ENCODE data around the gene MRPL18. TPM values are rescaled to one million over a fixed set of nuclear protein-coding genes. Genes with fewer than 3 reads are reported as not detected.

The MRPL18 gene
- total RNA-seq, 2 experiments from 2014 or later, result 81.8 to 83.5 TPM

DNA sequence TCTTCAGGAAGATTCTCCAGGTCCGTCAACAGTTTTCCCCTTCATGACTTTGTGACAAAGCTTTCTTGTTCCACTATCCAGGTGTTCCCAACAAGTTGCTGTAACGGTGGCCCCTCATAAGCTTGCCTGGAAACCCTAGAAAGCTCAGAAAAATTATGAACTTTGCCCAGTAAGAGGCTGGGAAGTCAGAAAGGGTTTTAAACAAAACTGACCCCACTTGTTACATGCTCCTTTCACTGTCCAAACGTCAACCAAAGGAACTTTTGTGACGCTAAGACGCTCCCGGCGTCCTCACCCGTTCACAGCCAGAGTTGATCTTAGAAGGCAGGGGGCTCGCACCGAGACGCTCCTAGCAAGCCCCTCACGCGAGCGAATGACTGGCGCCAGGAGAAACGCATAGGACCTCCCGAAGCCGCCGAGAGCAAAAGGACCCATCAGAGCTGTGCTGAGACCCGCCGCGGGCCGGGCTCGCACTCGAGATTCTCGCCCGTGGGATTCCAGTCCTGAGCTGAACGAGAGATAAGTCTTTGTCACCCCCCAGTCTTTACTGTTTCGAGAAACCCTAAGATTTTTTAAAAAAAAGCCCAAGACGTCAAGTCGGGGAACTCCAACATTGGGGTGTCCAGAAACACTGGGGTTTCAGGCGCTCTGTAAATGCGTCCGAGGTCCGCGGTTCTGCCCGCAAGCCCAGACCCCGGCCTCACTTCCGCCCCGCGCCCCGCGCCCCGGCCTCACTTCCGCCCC lies 29.0 kb upstream of the MRPL18 start:
- H3K9me3 Mint-ChIP-seq, result no peaks in the 10 kb centered on the region
- peaks cover 35% of the 10 kb centered on the region for H3K36me3 Mint-ChIP-seq (ENCODE audit: low read depth)
- H3K4me1 Mint-ChIP-seq (ENCODE audit: low read depth), result peaks cover 24% of the 10 kb centered on the region
- H3K27ac Mint-ChIP-seq, result peak overlapping the region; percentile 98
- intact Hi-C loops (cut with micrococcal nuclease), result loop anchor here (5.0 kb wide), 2 partner anchors 34 to 69 kb away; partner anchors contain the start of genes SOD2 and WTAP
- H3K27me3 Mint-ChIP-seq, result no peaks in the 10 kb centered on the region
- TF ChIP-seq, protein P1, sequence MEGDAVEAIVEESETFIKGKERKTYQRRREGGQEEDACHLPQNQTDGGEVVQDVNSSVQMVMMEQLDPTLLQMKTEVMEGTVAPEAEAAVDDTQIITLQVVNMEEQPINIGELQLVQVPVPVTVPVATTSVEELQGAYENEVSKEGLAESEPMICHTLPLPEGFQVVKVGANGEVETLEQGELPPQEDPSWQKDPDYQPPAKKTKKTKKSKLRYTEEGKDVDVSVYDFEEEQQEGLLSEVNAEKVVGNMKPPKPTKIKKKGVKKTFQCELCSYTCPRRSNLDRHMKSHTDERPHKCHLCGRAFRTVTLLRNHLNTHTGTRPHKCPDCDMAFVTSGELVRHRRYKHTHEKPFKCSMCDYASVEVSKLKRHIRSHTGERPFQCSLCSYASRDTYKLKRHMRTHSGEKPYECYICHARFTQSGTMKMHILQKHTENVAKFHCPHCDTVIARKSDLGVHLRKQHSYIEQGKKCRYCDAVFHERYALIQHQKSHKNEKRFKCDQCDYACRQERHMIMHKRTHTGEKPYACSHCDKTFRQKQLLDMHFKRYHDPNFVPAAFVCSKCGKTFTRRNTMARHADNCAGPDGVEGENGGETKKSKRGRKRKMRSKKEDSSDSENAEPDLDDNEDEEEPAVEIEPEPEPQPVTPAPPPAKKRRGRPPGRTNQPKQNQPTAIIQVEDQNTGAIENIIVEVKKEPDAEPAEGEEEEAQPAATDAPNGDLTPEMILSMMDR (IDR thresholded peaks at IDR 0.05), result no peak
- POLR2A ChIA-PET, result interaction anchor here (1.0 to 4.2 kb wide), 13 partner anchors 9 to 78 kb away, joined by 3 to 20 read pairs (median 5); partner anchors contain the start of genes SOD2 and WTAP
- H3K4me3 Mint-ChIP-seq, result peak overlapping the region; percentile 97
- ATAC-seq, result no peak
- CTCF ChIA-PET, result interaction anchor here (1.1 to 2.2 kb wide), 4 partner anchors 10 to 70 kb away, joined by 4 to 5 read pairs (median 4); no protein-coding TSS in a partner anchor
- peak; percentile 40 for DNase-seq

DNA sequence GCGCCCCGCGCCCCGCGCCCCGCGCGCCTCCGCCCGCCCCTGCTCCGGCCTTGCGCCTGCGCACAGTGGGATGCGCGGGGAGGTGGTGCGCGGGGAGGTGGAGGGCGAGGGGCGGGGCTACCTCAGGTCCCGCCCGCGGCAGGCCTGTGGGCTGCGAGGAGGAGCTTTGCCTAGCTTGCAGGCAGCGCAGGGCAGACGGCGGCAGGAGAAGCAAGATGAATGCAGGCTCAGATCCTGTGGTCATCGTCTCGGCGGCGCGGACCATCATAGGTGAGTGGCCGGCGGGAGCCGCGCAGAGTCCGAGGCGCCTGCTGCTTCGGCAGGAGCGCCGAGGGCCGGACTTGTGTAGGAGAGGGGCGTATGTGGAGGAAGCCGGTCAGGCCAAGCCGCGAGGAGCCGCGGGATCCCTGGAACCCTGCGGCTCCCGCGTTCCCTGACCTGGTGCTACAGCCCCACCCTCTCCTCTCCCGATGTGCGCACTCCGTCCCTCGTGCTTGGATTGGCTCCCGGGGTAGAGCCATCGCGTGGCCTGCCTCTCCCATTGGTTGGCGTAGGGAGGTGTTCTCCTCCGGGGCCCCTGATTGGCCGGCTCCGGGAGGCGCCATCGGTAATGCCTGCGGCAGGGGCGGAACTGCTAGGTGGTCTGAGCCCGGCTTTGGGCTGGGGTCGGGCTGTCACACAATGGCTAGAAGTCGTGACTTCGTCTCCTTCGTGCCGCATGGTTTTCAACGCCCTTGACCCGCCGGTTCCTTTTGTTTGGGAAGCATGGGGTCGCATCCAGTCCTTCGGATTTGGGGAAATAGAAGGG lies 28.2 kb upstream of the MRPL18 start, which contains the start of gene ACAT2:
Gene ACAT2 (plus strand): TSS at position 173 of the 808 bp plus-strand sequence. CDS start 43 bp downstream, at position 216.
- ChIA-PET POLR2A (interaction anchor here (1.0 to 4.2 kb wide), 14 partner anchors 9 to 79 kb away, joined by 3 to 20 read pairs (median 6); partner anchors contain the start of genes SOD2 and WTAP), CTCF (interaction anchor here (1.5 kb wide), 2 partner anchors 10 to 16 kb away, joined by 4 read pairs; no protein-coding TSS in a partner anchor)
- Mint-ChIP-seq H3K27me3 (no peaks in the 10 kb centered on the region), H3K9me3 (no peaks in the 10 kb centered on the region), H3K4me1 (ENCODE audit: low read depth) (peaks cover 29% of the 10 kb centered on the region), H3K27ac (peak within 1 kb of the TSS; percentile 98), H3K36me3 (ENCODE audit: low read depth) (peaks cover 34% of the 10 kb centered on the region), H3K4me3 (peak within 1 kb of the TSS; percentile 97)
- ATAC-seq (peak; percentile 95), DNase-seq (peak; percentile 96)
- intact Hi-C loops (cut with micrococcal nuclease), result loop anchor here (1.0 to 5.0 kb wide), 3 partner anchors 27 to 70 kb away; partner anchors contain the start of genes SOD2, TCP1 and WTAP
- TF ChIP-seq, protein P1 (IDR thresholded peaks at IDR 0.05), result no peak

DNA sequence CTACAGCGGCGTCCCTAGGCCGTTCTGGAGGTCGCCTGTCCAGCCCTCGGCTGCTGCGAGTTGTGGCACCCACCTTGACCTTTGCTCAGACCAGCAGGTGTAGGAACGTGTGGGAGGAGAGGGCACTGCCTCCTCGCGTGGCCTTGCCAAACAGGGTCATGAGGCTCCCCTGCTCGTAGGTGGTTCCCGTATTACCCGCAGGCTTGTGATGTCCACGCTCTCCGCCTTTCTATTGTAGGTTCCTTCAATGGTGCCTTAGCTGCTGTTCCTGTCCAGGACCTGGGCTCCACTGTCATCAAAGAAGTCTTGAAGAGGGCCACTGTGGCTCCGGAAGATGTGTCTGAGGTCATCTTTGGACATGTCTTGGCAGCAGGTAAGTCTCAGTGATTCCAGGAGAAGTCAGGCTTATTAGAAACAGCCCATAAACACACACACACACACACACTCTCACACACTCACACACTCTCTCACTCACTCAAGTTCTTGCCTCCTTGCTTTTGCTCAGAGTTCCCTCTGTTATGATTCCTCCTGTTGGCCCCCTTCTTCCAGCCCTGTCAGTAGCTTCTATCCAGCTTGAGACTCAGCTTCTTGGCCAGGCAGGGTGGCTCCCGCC lies 27.5 kb upstream of the MRPL18 start:
- Mint-ChIP-seq H3K4me1 (ENCODE audit: low read depth) (peaks cover 29% of the 10 kb centered on the region), H3K4me3 (peak overlapping the region; percentile 97), H3K27me3 (no peaks in the 10 kb centered on the region), H3K36me3 (ENCODE audit: low read depth) (peaks cover 31% of the 10 kb centered on the region), H3K9me3 (no peaks in the 10 kb centered on the region), H3K27ac (peak overlapping the region; percentile 98)
- intact Hi-C loops (cut with micrococcal nuclease), result loop anchor here (1.0 to 5.0 kb wide), 3 partner anchors 27 to 70 kb away; partner anchors contain the start of genes SOD2, TCP1 and WTAP
- TF ChIP-seq, protein P1 (IDR thresholded peaks at IDR 0.05), result no peak
- ATAC-seq, result no peak
- ChIA-PET POLR2A (interaction anchor here (0.7 to 4.2 kb wide), 14 partner anchors 8 to 75 kb away, joined by 3 to 14 read pairs (median 4); partner anchors contain the start of genes MRPL18 and WTAP), CTCF (interaction anchor here (1.2 kb wide), 1 partner anchor 71 kb away, joined by 4 read pairs; no protein-coding TSS in a partner anchor)
- DNase-seq, result peak; percentile 43

DNA sequence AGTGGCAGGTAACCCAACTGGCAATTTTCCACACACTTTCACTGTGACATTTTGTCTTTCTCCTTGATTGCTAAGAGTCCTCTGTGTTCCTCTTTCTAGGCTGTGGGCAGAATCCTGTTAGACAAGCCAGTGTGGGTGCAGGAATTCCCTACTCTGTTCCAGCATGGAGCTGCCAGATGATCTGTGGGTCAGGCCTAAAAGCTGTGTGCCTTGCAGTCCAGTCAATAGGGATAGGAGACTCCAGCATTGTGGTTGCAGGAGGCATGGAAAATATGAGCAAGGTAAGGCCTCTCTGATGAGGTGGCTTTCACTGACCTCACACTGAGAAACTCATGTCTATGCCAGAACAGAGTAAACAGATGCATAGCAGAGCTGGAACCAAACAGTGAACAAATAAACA lies 23.4 kb upstream of the MRPL18 start:
- intact Hi-C loops (cut with micrococcal nuclease), result no loop called here
- ChIA-PET POLR2A (interaction anchor here (1.0 to 6.4 kb wide), 3 partner anchors 16 to 203 kb away, joined by 3 to 39 read pairs (median 36); partner anchors contain the start of genes MRPL18 and TCP1), CTCF (no interaction called here)
- Mint-ChIP-seq H3K27ac (peak overlapping the region; percentile 52), H3K9me3 (peaks cover 6% of the 10 kb centered on the region), H3K36me3 (ENCODE audit: low read depth) (peaks cover 53% of the 10 kb centered on the region), H3K4me3 (no peak overlapping the region), H3K27me3 (no peaks in the 10 kb centered on the region), H3K4me1 (ENCODE audit: low read depth) (peaks cover 18% of the 10 kb centered on the region)
- TF ChIP-seq, protein P1 (IDR thresholded peaks at IDR 0.05), result no peak
- ATAC-seq, result no peak
- no peak for DNase-seq
